D721Med (cell line): ENCODE measurements around the gene XRCC2.
A peak's percentile ranks its signal among the peaks of the same experiment; 100 is the strongest.
"Not testable (repeated sequence)": the region's sequence is repeated elsewhere in the genome, so short reads cannot be mapped to it uniquely, and the experiment has no call there.

Experiments used
- DNase-seq: peaks from one replicate; pipeline ENCODE4 v3.0.0; 2011; ENCODE audit warnings: low spot score; ENCODE audit not compliant: insufficient read length
- FAIRE-seq: peaks from 2 replicates; lab custom pipeline; 2011; peaks lifted over from hg19 to GRCh38; lab: Jason Lieb, UNC
- CTCF ChIP-seq: IDR thresholded peaks from 2 replicates; pipeline ENCODE4 v1.5.1; 2012; ENCODE audit warnings: mild to moderate bottlenecking, control low read depth; ENCODE audit not compliant: insufficient read depth; ENCODE audit errors: missing control alignments

XRCC2 gene

GRCh38 chr7:152675759-152676636, at the start of gene XRCC2:
Gene XRCC2 (minus strand): TSS chr7:152676141. CDS start chr7:152676079, 62 bp downstream.
- TF ChIP-seq CTCF: no peak
- FAIRE-seq (no peak), DNase-seq (peak; percentile 90)

GRCh38 chr7:152723364-152723763, 47.4 kb upstream of the XRCC2 start:
- no peak for TF ChIP-seq CTCF
- FAIRE-seq: no peak
- no peak for DNase-seq

DNA sequence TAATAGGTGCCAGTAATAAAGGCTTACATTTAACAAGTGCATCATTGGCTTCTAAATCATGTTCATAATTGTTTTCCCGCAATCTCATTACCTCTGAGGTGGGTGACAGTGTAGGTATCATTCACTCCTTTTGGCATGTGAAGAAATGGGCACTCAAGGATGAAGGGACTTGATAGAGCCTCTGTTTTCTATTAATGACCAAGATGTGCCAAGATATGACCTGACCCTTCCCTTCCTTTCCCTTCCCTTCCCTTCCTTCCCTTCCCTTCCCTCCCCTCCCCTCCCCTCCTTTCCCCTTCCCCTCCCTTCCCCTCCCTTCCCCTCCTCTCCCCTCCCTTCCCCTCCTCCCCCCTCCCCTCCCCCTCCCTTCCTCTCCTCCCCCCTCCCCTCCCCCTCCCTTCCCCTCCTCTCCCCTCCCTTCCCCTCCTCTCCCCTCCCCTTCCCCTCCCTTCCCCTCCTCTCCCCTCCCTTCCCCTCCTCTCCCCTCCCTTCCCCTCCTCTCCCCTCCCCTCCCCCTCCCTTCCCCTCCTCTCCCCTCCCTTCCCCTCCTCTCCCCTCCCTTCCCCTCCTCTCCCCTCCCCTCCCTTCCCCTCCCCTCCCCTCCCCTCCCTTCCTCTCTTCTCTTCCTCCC, 36.6 kb upstream of the XRCC2 start:
- not testable (repeated sequence) for DNase-seq, FAIRE-seq

- TF ChIP-seq CTCF: no peak
- no peak for FAIRE-seq
- DNase-seq: no peak
These were observed 35.6 kb upstream of the XRCC2 start for GRCh38 chr7:152711444-152711944.

DNA sequence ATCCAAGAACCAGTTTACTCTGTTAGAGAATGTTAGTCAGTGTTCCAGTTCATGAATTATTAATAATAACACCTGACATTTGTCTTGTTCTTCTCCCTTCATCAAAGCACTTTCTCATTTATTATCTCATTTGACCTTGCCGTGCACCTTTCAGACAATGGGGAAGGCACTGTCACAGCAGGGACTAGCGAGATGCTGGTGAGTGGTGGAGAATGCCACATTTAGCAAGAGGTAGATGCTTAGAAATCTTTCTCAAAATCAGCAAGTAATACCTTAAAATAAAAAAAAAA, 34.2 kb upstream of the XRCC2 start:
- no peak for FAIRE-seq
- no peak for TF ChIP-seq CTCF
- no peak for DNase-seq

DNA sequence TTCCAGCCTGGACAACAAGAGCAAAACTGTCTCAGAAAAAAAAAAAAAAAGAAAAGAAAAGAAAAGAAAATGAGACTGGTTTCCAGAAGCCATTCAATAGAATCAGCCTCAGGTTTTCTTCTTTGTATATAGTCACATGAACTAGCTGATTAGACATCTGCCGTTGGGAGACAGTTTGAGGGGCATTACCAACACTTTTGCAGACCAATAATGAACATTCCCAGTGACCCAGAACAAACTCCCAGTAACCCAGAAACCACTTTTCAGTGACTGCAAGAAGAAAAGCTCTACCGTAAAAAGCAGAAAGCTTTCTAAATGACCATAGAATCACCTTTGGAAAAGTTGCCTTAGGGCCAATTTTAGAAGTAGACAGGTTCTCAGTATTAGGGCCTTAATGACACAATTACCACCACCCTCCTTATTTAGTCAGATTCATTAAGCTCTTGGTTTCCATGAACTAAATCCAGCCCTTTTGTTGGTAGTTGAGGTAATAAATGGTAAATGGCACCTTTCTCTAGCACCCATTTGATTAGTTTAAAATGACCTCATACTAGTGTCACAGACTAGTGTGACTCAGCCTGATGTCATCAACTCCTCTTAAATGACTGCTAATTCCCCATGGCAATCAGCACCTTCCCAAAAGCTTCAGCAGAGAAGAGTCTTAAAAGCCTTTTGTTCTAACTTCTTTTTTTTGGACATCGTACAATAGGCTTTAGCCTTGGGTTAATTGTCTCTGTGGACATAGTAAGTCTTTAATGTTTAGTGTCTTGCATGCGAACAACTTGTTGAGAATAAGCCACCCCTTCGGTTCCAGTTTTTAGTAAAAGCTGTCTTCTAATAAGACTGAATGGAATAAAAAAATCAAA, 33.6 kb upstream of the XRCC2 start:
- no peak for TF ChIP-seq CTCF
- FAIRE-seq: no peak
- no peak for DNase-seq

DNA sequence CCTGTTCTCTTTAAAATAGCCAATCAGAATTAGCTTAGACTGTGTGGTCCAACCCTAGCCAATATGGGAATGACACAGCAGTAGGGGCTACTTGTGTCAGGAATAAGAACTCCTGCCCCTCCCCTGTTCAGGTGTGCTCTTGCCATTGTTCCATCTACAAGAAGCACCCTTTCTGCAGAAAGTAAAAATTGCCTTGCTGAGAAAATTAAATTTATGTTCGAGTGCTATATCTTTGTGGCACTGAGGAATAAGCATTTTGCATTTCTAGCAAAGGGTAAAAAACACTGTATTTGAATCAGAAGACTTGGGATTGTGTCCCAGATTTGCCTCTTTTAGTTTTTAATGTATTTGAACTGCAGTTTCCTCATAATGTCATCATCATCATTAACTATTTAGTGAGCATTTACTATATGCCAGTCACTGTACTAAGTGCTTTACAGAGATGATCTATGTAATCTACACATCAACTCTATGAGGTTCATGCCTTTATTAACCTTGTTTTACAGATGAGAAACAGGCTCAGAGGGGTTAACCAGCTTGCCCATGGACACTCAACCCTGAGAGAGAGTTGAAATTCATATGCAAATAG, 28.9 kb upstream of the XRCC2 start:
- no peak for TF ChIP-seq CTCF
- DNase-seq (no peak), FAIRE-seq (no peak)
